Neuron (in vitro differentiated cells): ENCODE measurements around the gene C11orf21.

Source experiments
- H2AFZ ChIP-seq: one replicate; pipeline ENCODE4 v1.6.1; 2013; ENCODE audit warnings: low read depth, mild to moderate bottlenecking, inconsistent platforms, low read length, moderate library complexity
- H3K27me3 ChIP-seq: one replicate; pipeline ENCODE4 v1.6.1; 2013; ENCODE audit warnings: low read length; ENCODE audit not compliant: insufficient read depth
- H3K36me3 ChIP-seq: one replicate; pipeline ENCODE4 v1.6.1; 2013; ENCODE audit warnings: low read length; ENCODE audit not compliant: insufficient read depth
- H3K4me1 ChIP-seq: one replicate; pipeline ENCODE4 v1.6.1; 2013; ENCODE audit warnings: low read length; ENCODE audit not compliant: insufficient read depth
- H3K4me3 ChIP-seq: 2 replicates; pipeline ENCODE4 v1.5.1; 2013; ENCODE audit warnings: mild to moderate bottlenecking, low read length, moderate library complexity
- H3K9me3 ChIP-seq: one replicate; pipeline ENCODE4 v1.6.1; 2013; ENCODE audit warnings: low read length

Gene C11orf21

DNA sequence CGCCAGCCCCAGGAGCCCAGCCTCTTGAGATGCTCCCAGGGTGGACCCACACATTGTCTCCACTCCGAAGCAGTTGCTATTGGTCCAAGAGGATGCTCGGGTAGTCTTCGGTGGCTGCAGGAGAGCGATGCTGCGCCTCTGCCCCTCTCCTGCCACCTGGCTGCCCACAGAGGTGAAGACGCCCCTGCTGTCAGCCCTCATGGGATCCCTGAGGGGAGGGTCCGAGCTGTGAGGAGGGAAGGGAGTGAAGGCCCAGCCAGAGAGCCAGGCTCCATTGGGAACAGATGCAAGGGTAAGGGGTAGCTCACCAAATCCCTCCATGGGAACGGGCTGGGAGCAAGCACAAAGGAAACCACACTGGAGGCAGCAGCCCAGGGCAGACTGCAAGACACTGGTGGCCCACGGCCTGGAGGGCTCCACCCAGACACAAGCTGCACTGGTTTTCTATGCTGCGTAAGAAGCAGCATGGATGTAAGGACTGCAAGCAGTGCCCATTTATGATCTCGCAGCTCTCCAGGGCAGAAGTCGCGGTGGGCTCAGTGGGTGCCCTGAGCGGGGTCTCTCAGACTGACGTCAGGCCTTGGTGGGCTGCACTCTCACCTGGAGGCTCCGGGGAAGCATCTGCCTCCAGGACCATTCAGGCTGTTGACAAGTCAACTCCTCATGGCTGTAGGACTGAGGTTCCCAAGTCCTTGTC, 15.8 kb upstream of the C11orf21 start:
- Histone ChIP-seq H3K4me3 (no peak overlapping the region), H3K36me3 (no peaks in the 10 kb centered on the region), H3K9me3 (no peaks in the 10 kb centered on the region), H2AFZ (no peak overlapping the region), H3K27me3 (no peaks in the 10 kb centered on the region), H3K4me1 (no peaks in the 10 kb centered on the region)

DNA sequence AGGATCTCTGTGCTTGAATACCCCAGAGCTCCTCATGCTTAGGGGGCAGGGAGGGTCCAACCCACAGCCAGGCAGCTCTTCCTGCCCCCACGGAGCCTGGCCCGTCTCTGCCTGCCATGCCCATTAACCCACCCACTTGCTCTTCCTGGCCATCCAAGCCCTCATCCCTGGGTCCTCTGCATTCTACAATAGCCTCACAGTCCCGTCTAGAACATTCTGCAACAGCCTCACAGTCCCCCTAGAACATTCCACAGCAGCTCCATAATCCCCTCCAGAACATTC, 15.2 kb upstream of the C11orf21 start:
- Histone ChIP-seq H2AFZ (no peak overlapping the region), H3K4me3 (no peak overlapping the region), H3K36me3 (no peaks in the 10 kb centered on the region), H3K27me3 (no peaks in the 10 kb centered on the region), H3K9me3 (no peaks in the 10 kb centered on the region), H3K4me1 (no peaks in the 10 kb centered on the region)

DNA sequence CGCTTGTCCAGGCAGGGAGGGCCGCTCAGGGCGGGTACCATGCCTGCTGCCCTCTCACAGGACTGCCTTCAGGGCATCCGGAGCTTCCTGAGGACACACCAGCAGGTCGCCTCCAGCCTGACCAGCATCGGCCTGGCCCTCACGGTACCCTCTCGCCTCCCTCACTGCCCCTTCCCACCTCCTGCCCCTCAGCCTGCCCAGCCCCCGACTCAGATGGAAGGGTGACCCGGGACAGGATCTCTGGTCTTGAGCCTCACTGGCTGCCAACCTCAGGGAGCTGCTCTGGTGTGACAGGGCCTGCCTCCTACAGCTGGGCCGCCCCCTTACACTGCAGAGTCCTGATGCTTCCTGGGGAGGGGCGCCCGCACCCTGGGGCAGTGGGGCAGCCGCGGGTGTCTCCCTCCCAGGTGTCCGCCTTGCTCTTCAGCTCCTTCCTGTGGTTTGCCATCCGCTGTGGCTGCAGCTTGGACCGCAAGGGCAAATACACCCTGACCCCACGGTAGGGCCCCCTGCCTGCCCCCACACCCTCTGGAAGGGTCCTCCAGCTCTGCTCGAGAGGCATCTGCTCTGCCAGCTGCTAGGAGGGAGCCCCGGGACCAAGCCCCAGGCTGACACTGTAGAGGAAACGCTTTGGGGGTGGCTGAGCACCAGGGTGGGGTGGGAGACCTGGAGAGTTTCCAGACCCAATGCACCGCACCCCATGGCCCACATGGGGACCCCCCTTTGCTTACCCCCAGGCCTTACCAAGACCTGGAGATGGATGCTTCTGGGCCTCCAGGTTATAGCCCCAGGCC, 14.6 kb upstream of the C11orf21 start:
- no peaks in the 10 kb centered on the region for H3K36me3 ChIP-seq

DNA sequence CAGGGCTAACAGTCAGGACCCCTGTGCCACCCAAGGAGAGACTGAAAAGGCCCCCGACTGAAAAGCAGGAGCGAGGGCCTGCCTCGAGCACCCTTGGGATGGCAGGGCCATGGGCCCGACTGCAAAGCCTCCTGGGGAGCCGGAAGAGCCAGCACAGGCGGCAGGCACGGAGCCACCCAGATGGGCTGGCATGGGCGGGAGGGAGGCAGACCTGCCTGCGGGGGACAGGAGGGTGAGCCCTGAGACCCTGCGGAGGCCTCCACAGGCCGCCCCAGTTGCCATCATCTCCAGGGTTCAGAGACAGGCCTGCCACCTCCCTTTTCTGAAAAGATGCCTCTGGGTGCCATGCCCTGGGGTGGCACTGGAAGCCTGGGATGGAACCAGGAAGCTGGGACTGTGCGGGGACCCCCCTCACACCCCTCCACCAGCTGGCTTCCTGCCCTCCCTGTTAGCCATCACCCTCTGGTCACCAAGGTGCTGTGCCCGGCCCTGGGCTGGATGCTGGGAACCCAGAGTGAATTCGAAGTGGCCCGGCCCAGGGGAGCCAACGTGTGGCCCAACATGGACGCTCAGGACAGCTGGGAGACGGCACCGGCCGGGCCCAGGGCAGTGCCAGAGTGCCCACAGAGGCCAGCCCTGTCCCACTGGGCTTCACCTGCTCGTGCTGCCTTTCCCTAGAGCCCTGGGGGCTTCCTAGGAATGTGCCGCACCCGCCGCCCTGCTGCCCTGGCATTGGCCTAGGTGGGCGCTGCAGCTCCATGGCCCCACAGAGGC, 13.9 kb upstream of the C11orf21 start:
- Histone ChIP-seq H3K27me3 (no peaks in the 10 kb centered on the region), H3K4me3 (no peak overlapping the region), H3K4me1 (no peaks in the 10 kb centered on the region), H3K36me3 (no peaks in the 10 kb centered on the region), H3K9me3 (no peaks in the 10 kb centered on the region), H2AFZ (no peak overlapping the region)

More for the DNA sequence above, 14.6 kb upstream of the C11orf21 start:
- no peaks in the 10 kb centered on the region for H3K4me1 ChIP-seq
- H3K9me3 ChIP-seq = no peaks in the 10 kb centered on the region
- H2AFZ ChIP-seq = no peak overlapping the region
- no peak overlapping the region for H3K4me3 ChIP-seq
- no peaks in the 10 kb centered on the region for H3K27me3 ChIP-seq

DNA sequence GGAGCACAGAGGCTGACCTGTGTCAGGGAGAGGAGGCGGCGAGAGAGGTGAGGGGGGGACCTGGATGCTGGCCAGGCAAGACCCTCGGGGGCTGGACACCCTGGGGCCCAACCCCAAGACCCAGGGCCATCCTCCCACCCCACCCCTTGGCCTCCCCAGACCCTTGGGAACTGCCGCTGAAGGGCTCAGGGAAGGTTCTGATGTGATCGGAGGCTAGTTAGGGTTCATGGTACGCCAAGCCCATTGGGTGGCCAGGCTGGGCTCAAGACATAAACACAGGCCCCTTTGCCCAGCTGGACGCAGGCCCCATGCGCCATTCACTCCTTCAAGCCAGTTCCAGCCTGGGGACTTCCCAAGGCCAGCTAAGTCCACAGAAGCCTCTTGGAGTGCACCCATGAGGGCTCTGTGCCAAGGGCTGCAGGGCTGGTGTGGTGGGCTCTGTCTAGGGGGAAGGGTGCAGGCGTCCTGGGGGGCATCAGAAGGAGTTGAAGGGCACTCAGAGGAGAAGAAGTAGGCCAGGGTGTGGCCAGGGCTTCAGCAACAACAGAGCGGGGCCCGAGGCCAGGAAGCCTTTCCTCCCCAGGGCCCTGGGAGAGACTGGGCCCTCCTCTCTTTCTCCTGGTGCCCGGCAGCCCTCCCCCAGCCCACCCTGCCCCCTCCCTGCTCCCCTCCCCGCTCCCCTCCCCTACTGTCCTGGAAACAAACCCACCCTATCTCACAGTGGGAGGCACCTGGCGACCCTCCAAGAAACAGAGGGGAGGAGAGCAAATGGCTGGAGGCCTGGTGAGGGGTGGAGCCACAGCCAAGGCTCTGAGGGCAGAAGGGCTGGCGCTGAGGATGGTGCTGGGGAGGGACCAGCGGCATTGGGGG, 13.0 kb upstream of the C11orf21 start:
- H3K9me3 ChIP-seq = no peaks in the 10 kb centered on the region
- no peak overlapping the region for H2AFZ ChIP-seq
- no peak overlapping the region for H3K4me3 ChIP-seq
- no peaks in the 10 kb centered on the region for H3K4me1 ChIP-seq
- H3K36me3 ChIP-seq = no peaks in the 10 kb centered on the region
- no peaks in the 10 kb centered on the region for H3K27me3 ChIP-seq

DNA sequence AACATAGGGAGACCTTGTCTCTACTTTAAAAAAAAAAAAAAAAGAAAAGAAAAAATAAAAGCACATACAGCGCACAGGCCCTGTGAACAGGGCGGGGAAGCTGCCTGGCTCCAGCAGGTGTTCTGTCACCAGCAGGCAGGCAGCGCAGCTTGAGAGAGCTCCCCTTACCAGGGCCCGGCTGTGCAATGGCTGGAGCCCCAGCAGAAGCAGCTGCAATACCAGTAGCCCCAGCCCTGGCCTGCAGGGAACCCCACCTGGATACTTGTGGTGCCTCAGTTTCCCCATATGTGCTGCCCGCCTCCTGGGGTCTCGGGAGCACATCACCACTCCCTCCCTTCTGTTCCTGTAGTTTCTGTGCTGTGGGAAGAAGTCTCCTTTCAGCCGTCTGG, 12.4 kb upstream of the C11orf21 start:
- Histone ChIP-seq H3K4me3 (no peak overlapping the region), H3K27me3 (no peaks in the 10 kb centered on the region), H3K36me3 (no peaks in the 10 kb centered on the region), H3K9me3 (no peaks in the 10 kb centered on the region), H3K4me1 (no peaks in the 10 kb centered on the region), H2AFZ (no peak overlapping the region)

DNA sequence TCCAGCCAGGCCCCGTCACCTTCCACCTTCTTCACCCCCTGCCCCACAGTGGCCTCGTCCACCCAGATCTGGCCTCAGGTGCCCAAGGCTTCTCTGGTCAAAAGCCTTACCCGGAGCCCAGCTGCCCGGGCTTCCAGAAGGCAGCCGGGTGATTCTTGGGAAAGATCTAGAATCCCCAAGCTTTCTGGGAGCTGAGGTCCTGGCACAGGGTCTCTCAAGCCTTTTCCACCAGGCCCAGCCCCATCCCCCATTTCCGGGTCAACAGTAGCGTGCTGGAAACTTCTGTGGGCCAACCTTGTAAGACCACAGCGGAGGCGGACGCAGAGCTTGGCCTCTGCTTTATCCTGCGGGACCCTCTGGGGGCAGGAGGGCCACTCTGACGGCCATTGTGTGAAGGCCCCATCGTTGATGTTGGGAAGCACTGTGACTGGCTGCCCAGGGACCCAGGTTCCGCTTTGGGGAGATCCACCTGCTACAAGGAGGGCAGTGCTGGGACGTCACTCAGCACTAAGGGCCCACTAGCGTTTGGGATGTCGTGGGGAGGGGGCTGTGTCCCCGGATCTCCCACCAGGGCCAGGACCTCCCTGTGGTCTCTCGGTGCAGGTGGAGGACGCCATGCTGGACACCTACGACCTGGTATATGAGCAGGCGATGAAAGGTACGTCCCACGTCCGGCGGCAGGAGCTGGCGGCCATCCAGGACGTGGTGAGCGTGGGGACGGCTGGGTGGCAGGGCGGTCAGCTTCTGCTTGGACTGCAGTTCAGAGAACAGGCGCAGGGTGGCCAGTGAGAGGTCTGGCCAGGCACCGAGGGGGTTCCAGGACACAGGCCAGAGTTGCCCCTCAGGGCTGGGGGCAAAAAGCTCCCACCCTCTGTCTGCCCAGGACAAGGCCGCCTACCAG, 11.6 kb upstream of the C11orf21 start:
- no peaks in the 10 kb centered on the region for H3K9me3 ChIP-seq
- H2AFZ ChIP-seq = no peak overlapping the region
- no peaks in the 10 kb centered on the region for H3K4me1 ChIP-seq
- H3K36me3 ChIP-seq = no peaks in the 10 kb centered on the region
- H3K27me3 ChIP-seq = no peaks in the 10 kb centered on the region
- no peak overlapping the region for H3K4me3 ChIP-seq

DNA sequence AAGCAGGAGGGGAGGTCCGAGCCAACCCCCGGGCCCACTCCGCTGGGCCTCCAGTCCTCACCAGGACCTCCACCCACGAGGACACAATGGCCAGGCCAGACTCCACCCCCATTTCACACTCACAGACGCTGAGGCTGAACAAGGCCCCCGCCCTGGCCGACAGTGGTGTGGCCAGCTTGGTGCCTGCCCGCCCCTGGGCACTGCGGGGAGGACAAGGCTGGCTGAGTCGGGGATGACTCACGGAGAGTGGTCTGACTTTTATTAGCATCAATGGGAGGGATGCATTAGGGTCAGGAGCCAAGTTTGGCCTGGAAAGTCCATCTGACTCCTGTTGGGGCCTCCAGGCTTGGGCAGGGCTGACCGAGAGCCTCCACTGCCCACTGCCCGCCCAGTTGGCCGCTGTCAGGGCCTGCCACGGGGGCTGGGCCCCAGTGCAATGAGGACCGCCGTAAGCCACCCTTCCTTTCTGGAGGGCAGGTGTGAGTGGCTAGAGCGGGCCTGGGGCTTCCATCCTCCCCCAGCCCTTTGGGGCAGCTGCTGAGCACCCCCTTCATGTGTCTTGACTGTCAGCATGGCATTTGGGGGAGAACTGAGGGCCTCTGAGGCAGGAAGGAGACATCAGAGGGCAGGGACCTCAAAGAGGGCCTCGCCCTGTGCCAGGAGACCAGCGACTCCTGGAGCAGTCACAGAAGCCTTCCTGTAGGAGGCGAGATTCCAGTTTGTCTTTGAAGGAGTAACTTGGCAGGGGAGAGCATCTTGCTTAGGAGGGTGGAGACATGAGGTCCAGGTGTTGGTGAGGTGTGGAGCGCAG, 10.7 kb upstream of the C11orf21 start:
- H3K9me3 ChIP-seq = no peaks in the 10 kb centered on the region
- H2AFZ ChIP-seq = no peak overlapping the region
- no peaks in the 10 kb centered on the region for H3K36me3 ChIP-seq
- H3K4me1 ChIP-seq = no peaks in the 10 kb centered on the region
- H3K27me3 ChIP-seq = no peaks in the 10 kb centered on the region
- H3K4me3 ChIP-seq = no peak overlapping the region

DNA sequence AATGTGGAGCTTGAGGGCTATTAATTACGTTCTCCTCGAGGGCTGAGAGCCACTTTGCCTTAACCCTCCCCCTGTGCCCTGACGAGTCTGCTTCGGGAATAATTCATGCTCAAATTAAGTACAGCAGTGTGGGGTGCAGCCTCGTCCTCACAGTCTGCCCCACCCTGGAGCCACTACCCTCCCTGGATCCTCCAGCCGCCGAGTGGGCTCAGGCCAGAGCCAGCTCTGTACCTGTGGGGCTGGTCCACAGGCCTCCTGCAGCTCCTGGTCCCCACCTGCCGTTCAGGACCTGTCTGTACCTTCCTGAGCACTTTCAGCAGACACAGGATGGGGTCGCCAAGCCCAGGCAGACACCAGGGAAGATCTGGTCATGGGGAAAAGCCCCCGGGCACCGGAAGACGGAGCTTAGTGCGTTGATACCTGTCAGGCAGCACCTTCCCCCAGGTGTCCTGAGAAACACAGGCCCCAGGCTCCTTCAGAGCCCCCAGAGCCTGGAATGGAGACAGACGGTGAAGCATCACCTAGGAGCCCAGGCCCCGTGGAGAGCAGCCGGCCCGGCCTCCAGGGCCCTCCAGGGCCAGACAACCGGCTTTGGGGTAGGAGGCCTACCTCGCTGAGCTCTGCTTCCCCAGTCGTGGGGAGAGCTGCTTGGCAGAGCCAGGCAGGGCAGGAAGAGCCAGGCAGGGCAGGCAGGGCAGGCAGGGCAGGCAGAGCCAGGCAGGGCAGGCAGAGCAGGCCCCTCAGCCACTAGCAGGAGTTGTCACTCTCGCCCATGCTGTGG, 9.8 kb upstream of the C11orf21 start:
- Histone ChIP-seq H2AFZ (no peak overlapping the region), H3K9me3 (no peaks in the 10 kb centered on the region), H3K36me3 (no peaks in the 10 kb centered on the region), H3K4me1 (no peaks in the 10 kb centered on the region), H3K27me3 (no peaks in the 10 kb centered on the region), H3K4me3 (no peak overlapping the region)

DNA sequence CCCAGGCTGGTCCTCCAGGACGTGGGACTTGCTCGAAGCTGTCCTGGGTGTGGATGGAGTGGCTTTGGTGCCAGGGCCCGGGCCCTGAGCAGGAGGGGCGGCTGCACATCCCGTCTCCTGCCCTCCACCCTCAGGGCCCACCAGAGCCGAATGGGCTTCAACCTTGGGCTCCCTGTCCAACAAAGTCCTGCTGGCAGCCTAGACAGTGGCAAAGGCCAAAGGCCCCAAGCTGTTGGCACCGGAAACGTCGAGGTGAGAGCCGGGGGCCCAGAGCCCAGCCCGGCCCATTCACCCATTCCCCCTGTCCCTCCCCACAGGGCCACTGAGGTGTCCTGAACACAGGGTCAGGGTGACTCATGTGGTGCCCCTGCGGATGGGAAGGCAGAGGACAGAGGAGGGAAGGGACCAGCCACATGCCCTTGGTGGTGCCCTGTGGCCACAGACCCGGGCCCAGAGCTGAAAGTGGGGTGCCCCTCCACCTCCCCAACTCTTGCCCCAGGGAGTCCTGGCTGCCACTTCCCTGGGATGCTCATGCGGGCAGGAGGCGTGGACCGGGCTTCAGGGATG, 9.2 kb upstream of the C11orf21 start:
- Histone ChIP-seq H2AFZ (no peak overlapping the region), H3K36me3 (no peaks in the 10 kb centered on the region), H3K4me1 (no peaks in the 10 kb centered on the region), H3K9me3 (no peaks in the 10 kb centered on the region), H3K27me3 (no peaks in the 10 kb centered on the region), H3K4me3 (no peak overlapping the region)
